ENCODE measurements around the gene GET4.
"Not testable (repeated sequence)": the region's sequence is repeated elsewhere in the genome, so short reads cannot be mapped to it uniquely, and the experiment has no call there.

The GET4 gene

DNA sequence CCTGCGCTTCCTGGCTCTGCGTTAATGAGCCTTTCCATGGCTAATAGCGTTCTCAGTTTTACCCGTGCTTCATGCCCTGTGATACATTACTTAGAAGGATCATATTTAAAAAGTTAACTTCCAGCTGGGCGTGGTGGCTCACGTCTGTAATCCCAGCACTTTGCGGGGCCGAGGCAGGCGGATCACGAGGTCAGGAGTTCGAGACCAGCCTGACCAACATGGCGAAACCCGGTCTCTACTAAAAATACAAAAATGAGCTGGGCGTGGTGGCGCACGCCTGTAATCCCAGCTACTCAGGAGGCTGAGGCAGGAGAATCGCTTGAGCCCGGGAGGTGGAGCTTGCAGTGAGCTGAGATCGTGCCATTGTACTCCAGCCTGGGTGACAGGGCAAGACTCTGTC is 3.7 kb upstream of the GET4 start:
- H3K27me3 ChIP-seq (ENCODE audit: control insufficient read depth, insufficient read depth, low read length); H3K4me1 ChIP-seq (ENCODE audit: control insufficient read depth, insufficient read depth, low read length); H3K4me3 ChIP-seq (ENCODE audit: low read depth, low read length); H3K9ac ChIP-seq (ENCODE audit: low read depth, low read length); H3K27ac ChIP-seq (ENCODE audit: low read depth, low read length); H3K9me3 ChIP-seq (ENCODE audit: control insufficient read depth, insufficient read depth, low read length): not testable (repeated sequence)
- peaks cover 56% of the 10 kb centered on the region for H3K36me3 ChIP-seq (ENCODE audit: control insufficient read depth, insufficient read depth, low read length)

DNA sequence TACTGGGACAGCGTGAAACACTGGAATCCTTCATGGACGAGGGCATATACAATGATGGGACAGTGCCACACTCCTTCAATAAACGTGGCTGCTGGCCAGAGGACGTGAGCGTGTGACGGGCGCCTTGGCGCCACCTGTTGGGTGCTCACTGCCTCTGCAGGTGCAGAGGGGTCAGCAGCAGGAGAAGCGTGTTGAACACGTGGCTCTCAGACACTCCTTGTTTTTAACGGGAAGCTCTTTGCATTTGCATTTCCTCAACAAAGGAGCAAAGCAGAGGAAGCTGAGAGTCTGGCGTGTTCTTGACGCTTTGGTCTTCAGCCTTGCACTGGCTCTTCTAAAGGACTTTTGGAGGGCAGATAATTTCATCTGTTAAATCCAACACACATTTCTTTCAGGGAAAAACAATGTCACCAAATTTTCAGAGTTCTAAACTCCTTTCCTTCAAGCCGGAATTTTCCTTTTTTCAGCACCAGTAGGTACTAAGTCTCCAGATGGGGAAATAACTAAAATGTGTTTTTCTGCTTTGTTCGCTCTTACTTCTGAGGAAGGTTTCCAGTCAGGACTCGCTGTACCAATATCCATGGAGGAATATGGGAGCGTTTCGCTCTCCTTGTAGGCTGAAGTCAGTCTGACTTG is 2.9 kb upstream of the GET4 start:
- H3K27ac ChIP-seq (ENCODE audit: low read depth, low read length): peak overlapping the region; percentile 43
- H3K36me3 ChIP-seq (ENCODE audit: control insufficient read depth, insufficient read depth, low read length): peaks cover 53% of the 10 kb centered on the region
- H3K9me3 ChIP-seq (ENCODE audit: control insufficient read depth, insufficient read depth, low read length): no peaks in the 10 kb centered on the region
- H3K27me3 ChIP-seq (ENCODE audit: control insufficient read depth, insufficient read depth, low read length): no peaks in the 10 kb centered on the region
- H3K9ac ChIP-seq (ENCODE audit: low read depth, low read length): no peak overlapping the region
- 0 out of 2 replicates have a peak, but pooled peaks cover 3% of the 10 kb centered on the region for H3K4me1 ChIP-seq (ENCODE audit: control insufficient read depth, insufficient read depth, low read length)
- no peak overlapping the region for H3K4me3 ChIP-seq (ENCODE audit: low read depth, low read length)

DNA sequence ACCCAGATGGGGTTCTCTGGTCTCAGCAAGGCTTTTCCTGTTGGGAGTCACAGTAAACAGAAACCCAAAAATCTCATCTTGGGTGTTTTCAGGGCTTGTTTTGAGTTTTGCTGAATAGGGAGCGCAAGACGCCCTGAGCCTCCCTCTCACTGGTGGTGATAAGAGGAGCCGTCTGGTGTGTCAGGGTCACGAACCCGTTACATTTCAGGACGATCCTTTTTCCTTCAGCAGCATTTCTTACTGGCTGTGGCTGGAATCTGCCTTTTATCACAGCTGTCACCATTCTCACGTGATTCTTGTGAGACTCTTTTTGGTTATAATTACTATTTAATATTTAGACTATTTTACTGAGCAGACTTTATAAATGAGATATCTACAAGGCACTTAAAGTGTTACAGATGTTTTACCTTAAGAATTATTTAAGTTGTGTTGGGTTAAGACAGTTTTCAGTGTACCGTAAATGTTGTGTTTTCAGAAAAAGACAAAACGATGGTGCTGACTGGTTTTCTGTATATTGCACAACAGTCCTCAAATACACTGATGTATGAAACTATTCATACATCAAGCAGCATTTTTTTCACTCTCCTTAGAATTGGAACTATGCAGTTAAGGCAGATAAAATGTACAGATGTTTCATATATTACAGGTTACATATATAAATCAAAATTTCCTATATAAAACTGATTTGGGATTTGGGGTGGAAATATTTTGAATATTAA is 2.2 kb upstream of the GET4 start:
- Histone ChIP-seq H3K27me3 (ENCODE audit: control insufficient read depth, insufficient read depth, low read length) (no peaks in the 10 kb centered on the region), H3K9me3 (ENCODE audit: control insufficient read depth, insufficient read depth, low read length) (no peaks in the 10 kb centered on the region), H3K27ac (ENCODE audit: low read depth, low read length) (peak overlapping the region; percentile 43), H3K4me1 (ENCODE audit: control insufficient read depth, insufficient read depth, low read length) (0 out of 2 replicates have a peak, but pooled peaks cover 3% of the 10 kb centered on the region), H3K4me3 (ENCODE audit: low read depth, low read length) (no peak overlapping the region), H3K9ac (ENCODE audit: low read depth, low read length) (no peak overlapping the region), H3K36me3 (ENCODE audit: control insufficient read depth, insufficient read depth, low read length) (peaks cover 53% of the 10 kb centered on the region)

DNA sequence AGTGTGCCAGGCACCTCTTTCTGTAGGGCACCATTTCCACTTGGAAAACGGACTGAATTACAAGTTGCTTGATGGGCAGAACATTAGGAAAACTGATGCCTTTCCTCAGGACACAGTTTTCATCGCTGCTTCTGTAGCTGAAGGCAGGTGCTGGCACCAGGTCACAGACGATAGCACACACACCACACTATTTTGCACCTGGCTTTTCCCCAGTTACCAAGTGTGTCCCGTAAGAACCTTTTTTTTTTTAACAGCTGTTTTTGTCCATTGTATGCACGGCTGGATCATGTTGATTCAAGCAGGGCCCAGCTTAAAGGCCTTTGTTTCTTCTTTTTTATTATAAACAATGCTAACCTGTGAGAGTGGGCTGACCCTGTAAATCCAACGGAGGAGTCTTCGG is 1.3 kb upstream of the GET4 start:
- Histone ChIP-seq H3K27me3 (ENCODE audit: control insufficient read depth, insufficient read depth, low read length) (no peaks in the 10 kb centered on the region), H3K9me3 (ENCODE audit: control insufficient read depth, insufficient read depth, low read length) (no peaks in the 10 kb centered on the region), H3K4me3 (ENCODE audit: low read depth, low read length) (no peak overlapping the region), H3K36me3 (ENCODE audit: control insufficient read depth, insufficient read depth, low read length) (peaks cover 48% of the 10 kb centered on the region), H3K4me1 (ENCODE audit: control insufficient read depth, insufficient read depth, low read length) (0 out of 2 replicates have a peak, but pooled peaks cover 3% of the 10 kb centered on the region), H3K27ac (ENCODE audit: low read depth, low read length) (peak overlapping the region; percentile 66), H3K9ac (ENCODE audit: low read depth, low read length) (no peak overlapping the region)

DNA sequence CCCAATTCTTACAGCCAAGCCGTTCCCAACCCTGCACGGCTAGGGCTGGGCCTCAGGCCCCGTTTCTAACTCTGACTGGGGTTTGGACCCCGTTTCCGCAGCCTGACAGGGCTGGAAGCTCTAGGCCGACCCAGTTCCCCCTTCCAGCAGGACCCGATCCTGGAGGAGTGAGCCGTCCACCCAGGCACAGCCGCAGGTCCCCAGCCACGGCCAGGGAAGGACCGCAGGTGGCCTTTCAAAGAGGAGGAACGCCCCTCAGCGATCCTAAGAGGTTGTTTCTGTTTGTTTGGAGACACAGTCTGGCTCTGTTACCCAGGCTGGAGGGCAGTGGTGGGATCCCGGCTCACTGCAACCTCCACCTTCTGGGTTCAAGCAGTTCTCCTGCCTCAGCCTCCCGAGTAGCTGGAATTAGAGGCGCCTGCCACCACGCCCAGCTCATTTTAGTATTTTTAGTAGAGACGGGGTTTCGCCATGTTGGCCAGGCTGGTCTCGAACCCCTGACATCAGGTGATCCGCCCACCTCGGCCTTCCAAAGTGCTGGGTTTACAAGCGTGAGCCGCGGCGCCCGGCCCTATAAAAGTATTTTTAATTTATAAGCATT is 778 bp upstream of the GET4 start:
- peak overlapping the region; percentile 66 for H3K27ac ChIP-seq (ENCODE audit: low read depth, low read length)
- H3K4me1 ChIP-seq (ENCODE audit: control insufficient read depth, insufficient read depth, low read length): 0 out of 2 replicates have a peak, but pooled peaks cover 3% of the 10 kb centered on the region
- H3K9me3 ChIP-seq (ENCODE audit: control insufficient read depth, insufficient read depth, low read length): no peaks in the 10 kb centered on the region
- no peak overlapping the region for H3K4me3 ChIP-seq (ENCODE audit: low read depth, low read length)
- peaks cover 43% of the 10 kb centered on the region for H3K36me3 ChIP-seq (ENCODE audit: control insufficient read depth, insufficient read depth, low read length)
- no peaks in the 10 kb centered on the region for H3K27me3 ChIP-seq (ENCODE audit: control insufficient read depth, insufficient read depth, low read length)
- H3K9ac ChIP-seq (ENCODE audit: low read depth, low read length): no peak overlapping the region

DNA sequence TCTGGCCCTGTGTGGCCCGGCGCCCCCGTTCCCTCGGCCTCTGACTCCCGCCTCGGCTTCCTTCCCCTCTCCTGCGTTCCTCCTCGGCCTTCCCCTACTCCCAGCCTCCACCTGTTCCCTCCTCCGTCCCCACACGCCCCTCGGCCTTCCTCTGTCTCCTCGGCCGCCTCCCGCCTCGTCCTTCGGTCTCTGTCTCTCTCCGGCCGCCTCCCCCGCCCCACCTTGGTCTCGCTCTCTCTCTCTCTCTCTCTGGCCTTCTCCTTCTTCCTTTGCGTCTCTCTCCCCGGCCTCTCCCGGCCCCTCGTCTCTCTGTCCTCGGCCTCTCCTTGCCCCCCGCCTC is 588 bp downstream of the GET4 start:
- Histone ChIP-seq H3K27me3 (ENCODE audit: control insufficient read depth, insufficient read depth, low read length) (no peaks in the 10 kb centered on the region), H3K27ac (ENCODE audit: low read depth, low read length) (peak overlapping the region; percentile 82), H3K4me3 (ENCODE audit: low read depth, low read length) (peak overlapping the region; percentile 94), H3K4me1 (ENCODE audit: control insufficient read depth, insufficient read depth, low read length) (0 out of 2 replicates have a peak, but pooled peaks cover 3% of the 10 kb centered on the region), H3K9ac (ENCODE audit: low read depth, low read length) (peak overlapping the region; percentile 63; the same call in 1 of the 2 replicates), H3K36me3 (ENCODE audit: control insufficient read depth, insufficient read depth, low read length) (peaks cover 34% of the 10 kb centered on the region), H3K9me3 (ENCODE audit: control insufficient read depth, insufficient read depth, low read length) (no peaks in the 10 kb centered on the region)

DNA sequence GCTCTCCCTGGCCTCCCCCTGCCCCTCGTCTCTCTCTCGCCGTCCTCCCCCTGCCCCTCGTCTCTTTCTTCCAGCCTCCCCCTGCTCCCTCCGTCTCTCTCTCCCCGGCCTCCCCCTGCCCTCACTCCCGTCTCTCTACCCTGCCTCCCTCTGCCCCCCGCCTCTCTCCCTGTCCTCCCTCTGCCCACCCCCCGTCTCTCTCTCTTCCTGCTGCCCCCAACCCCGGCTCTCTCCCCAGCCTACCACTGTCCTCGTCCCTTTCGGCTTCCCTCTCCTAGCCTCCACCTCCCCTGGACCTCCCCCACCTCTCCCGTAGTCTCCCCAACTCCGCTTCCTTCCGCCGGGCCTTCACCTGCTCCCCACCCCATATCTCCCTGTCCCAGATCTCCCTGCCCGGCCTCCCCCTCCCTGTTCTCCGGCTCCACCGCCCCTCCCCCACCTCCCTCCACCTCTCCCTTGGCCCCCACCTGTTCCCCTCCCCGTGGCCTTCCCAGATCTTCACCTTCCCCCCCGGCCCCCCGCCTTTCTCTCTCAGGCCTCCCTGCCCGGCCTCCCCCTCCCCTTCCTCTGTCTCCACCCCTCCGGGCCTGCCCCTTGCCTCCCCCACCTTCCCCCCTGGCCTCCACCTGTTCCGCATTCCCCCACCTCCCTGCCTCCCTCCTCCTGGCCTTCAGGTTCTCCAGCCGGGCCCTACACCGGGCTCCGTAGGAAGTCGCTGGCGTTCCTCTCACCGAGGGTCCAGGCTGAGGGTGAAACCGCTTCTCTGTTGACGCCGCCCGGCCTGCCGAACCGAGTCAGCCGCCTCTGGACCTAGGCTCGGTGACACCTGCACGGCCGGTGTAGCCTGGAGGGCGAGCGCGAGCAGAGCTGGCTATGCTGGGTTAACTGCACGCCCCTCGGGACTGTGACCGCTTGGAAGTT is 1.2 kb downstream of the GET4 start:
- H3K4me1 ChIP-seq (ENCODE audit: control insufficient read depth, insufficient read depth, low read length): 0 out of 2 replicates have a peak, but pooled peaks cover 3% of the 10 kb centered on the region
- no peaks in the 10 kb centered on the region for H3K27me3 ChIP-seq (ENCODE audit: control insufficient read depth, insufficient read depth, low read length)
- peaks cover 27% of the 10 kb centered on the region for H3K36me3 ChIP-seq (ENCODE audit: control insufficient read depth, insufficient read depth, low read length)
- peak overlapping the region; percentile 82 for H3K27ac ChIP-seq (ENCODE audit: low read depth, low read length)
- peak overlapping the region; percentile 94 for H3K4me3 ChIP-seq (ENCODE audit: low read depth, low read length)
- H3K9me3 ChIP-seq (ENCODE audit: control insufficient read depth, insufficient read depth, low read length): no peaks in the 10 kb centered on the region
- H3K9ac ChIP-seq (ENCODE audit: low read depth, low read length): no peak overlapping the region; the same call in 1 of the 2 replicates

DNA sequence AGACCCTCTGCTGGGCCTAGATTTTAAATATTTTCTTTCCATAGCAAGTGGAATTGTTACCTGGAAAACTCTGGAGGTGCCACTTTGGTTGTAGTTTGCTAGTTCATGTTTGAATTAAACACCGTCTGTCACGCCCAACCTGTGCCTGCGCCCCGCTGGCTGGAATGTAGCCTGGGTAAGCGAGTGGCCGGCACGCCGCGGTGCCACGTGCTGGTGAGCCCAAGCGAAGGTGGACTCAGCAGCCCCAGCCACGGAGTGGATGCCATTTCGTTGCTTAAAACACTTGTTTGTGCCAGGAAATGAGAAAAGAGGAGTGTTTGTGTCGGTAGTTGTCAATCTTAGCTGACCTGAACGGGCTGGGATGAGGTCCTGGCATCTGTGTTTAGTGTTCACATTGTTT is 2.7 kb downstream of the GET4 start:
- Histone ChIP-seq H3K4me1 (ENCODE audit: control insufficient read depth, insufficient read depth, low read length) (no peaks in the 10 kb centered on the region), H3K4me3 (ENCODE audit: low read depth, low read length) (no peak overlapping the region), H3K36me3 (ENCODE audit: control insufficient read depth, insufficient read depth, low read length) (peaks cover 20% of the 10 kb centered on the region), H3K9ac (ENCODE audit: low read depth, low read length) (no peak overlapping the region), H3K9me3 (ENCODE audit: control insufficient read depth, insufficient read depth, low read length) (no peaks in the 10 kb centered on the region), H3K27ac (ENCODE audit: low read depth, low read length) (no peak overlapping the region), H3K27me3 (ENCODE audit: control insufficient read depth, insufficient read depth, low read length) (no peaks in the 10 kb centered on the region)

DNA sequence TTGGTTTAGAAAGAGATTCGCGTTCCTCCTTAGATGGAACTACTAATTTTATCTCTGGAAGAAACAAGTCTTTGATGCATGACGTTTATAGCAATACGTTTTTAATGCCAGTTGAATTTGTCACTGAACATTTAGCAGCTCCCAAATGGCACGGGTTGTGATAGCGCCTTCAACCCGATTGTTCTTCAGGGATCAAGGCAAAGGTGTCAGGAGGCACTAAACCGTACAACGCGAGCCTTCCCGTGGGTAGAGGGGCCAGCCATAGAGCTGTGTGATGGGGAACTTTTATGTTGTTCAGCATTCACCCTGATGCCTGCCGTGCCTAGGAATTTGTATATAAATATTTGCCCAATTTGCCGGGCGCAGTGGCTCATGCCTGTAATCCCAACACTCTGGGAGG is 3.4 kb downstream of the GET4 start:
- Histone ChIP-seq H3K36me3 (ENCODE audit: control insufficient read depth, insufficient read depth, low read length) (peaks cover 14% of the 10 kb centered on the region), H3K9ac (ENCODE audit: low read depth, low read length) (no peak overlapping the region), H3K4me3 (ENCODE audit: low read depth, low read length) (no peak overlapping the region), H3K9me3 (ENCODE audit: control insufficient read depth, insufficient read depth, low read length) (no peaks in the 10 kb centered on the region), H3K27ac (ENCODE audit: low read depth, low read length) (no peak overlapping the region), H3K4me1 (ENCODE audit: control insufficient read depth, insufficient read depth, low read length) (no peaks in the 10 kb centered on the region), H3K27me3 (ENCODE audit: control insufficient read depth, insufficient read depth, low read length) (no peaks in the 10 kb centered on the region)

DNA sequence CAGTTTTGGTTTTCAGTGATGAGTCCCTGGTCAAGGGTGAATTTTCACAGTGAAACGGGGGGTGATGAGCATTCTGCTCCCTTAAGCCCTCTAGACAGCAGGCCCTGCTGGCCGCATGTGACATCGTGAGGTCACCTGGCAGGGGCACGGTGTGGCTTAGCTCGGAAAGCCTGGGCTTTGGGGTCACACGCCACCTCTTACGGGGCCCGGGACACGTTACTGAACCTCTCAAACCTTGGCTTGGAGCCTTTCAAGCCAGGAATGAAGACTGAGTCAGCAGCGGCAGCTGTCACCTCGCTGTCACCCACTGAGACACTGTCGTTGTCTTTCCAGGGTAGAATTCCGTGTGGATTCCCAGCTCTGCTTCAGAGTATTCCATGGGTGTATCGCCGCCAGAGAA is 4.1 kb downstream of the GET4 start:
- H3K36me3 ChIP-seq (ENCODE audit: control insufficient read depth, insufficient read depth, low read length): peaks cover 9% of the 10 kb centered on the region
- H3K9ac ChIP-seq (ENCODE audit: low read depth, low read length): no peak overlapping the region
- H3K9me3 ChIP-seq (ENCODE audit: control insufficient read depth, insufficient read depth, low read length): no peaks in the 10 kb centered on the region
- no peaks in the 10 kb centered on the region for H3K4me1 ChIP-seq (ENCODE audit: control insufficient read depth, insufficient read depth, low read length)
- H3K27me3 ChIP-seq (ENCODE audit: control insufficient read depth, insufficient read depth, low read length): no peaks in the 10 kb centered on the region
- H3K27ac ChIP-seq (ENCODE audit: low read depth, low read length): no peak overlapping the region
- no peak overlapping the region for H3K4me3 ChIP-seq (ENCODE audit: low read depth, low read length)

Measured in HUES48 (cell line).